AG08395 (cell line): ENCODE results near the gene THSD7A.

Experiments used
- DNase-seq: peaks from one replicate; pipeline ENCODE4 v3.0.0; 2012; ENCODE audit warnings: mixed read lengths, low spot score

The THSD7A gene

GRCh38 chr7:11831736-11832495, at the start of gene THSD7A:
THSD7A (minus strand) TSS chr7:11832198; CDS start chr7:11831946, 252 bp downstream.
- DNase-seq: peak; percentile 45

GRCh38 chr7:11881680-11882079, 49.7 kb upstream of the THSD7A start:
- DNase-seq: no peak

GRCh38 chr7:11875635-11876034, 43.6 kb upstream of the THSD7A start:
- no peak for DNase-seq

GRCh38 chr7:11865671-11866070, 33.7 kb upstream of the THSD7A start:
- DNase-seq: no peak

- no peak for DNase-seq
Observed at GRCh38 chr7:11858622-11859302, 26.8 kb upstream of the THSD7A start.

GRCh38 chr7:11858026-11858425, 26.0 kb upstream of the THSD7A start:
- no peak for DNase-seq

- no peak for DNase-seq
Observed at GRCh38 chr7:11848251-11848650, 16.3 kb upstream of the THSD7A start.

- no peak for DNase-seq
Observed at GRCh38 chr7:11847336-11847735, 15.3 kb upstream of the THSD7A start.

- DNase-seq: no peak
Observed at GRCh38 chr7:11846361-11846955, 14.5 kb upstream of the THSD7A start.

GRCh38 chr7:11843113-11843765, 11.2 kb upstream of the THSD7A start:
- DNase-seq: no peak

- DNase-seq: no peak
Observed at GRCh38 chr7:11841657-11842056, 9.7 kb upstream of the THSD7A start.

GRCh38 chr7:11835260-11835659, 3.3 kb upstream of the THSD7A start:
- DNase-seq: no peak

- no peak for DNase-seq
Observed at GRCh38 chr7:11833431-11833830, 1.4 kb upstream of the THSD7A start.

GRCh38 chr7:11831156-11831735, 752 bp downstream of the THSD7A start:
- no peak for DNase-seq

- peak; percentile 14 for DNase-seq
Observed at GRCh38 chr7:11830582-11831155, 1.3 kb downstream of the THSD7A start.

- no peak for DNase-seq
Observed at GRCh38 chr7:11829954-11830353, 2.0 kb downstream of the THSD7A start.

- DNase-seq: no peak
Observed at GRCh38 chr7:11819947-11820346, 12.1 kb downstream of the THSD7A start.

- DNase-seq: no peak
Observed at GRCh38 chr7:11819271-11819670, 12.7 kb downstream of the THSD7A start.

GRCh38 chr7:11818281-11818680, 13.7 kb downstream of the THSD7A start:
- DNase-seq: no peak

- no peak for DNase-seq
Observed at GRCh38 chr7:11817111-11817740, 14.8 kb downstream of the THSD7A start.

- DNase-seq: no peak
Observed at GRCh38 chr7:11811709-11812108, 20.3 kb downstream of the THSD7A start.
